Caco-2 (cell line): ENCODE results near the gene YBX1. TPM values are rescaled to one million over a fixed set of nuclear protein-coding genes. Genes with fewer than 3 reads are reported as not detected.
"Not testable (repeated sequence)": the region's sequence is repeated elsewhere in the genome, so short reads cannot be mapped to it uniquely, and the experiment has no call there.

Experiments
- BruUV-seq: library from RNA; stranded (reverse); fragments of 400-500 nt; replicated peaks from 2 replicates; lab custom pipeline; 2021; lab: Mats Ljungman, UMichigan
- CTCF ChIA-PET: fragments of 300-600 bp; sonication (Branson Sonifier 250); formaldehyde crosslinking; loops from one replicate; lab custom pipeline; 2022; ENCODE audit warnings: antibody characterized with exemption; lab: Charles Lee
- POLR2A ChIA-PET: fragments of 300-600 bp; sonication (Branson Sonifier 250); formaldehyde crosslinking; loops from one replicate; lab custom pipeline; 2022; ENCODE audit warnings: antibody characterized with exemption; lab: Charles Lee
- DNase-seq, 2 experiments: peaks; one replicate each; pipeline versions ENCODE4 v3.0.0 to v3.0.0-alpha.2; 2020 to 2022
- H3K27me3 ChIP-seq: replicated peaks from 2 replicates; pipeline ENCODE4 v1.6.0; 2011; ENCODE audit warnings: low read length; ENCODE audit not compliant: control insufficient read depth, insufficient read depth
- H3K36me3 ChIP-seq: 2 replicates; pipeline ENCODE4 v1.5.1; 2011; ENCODE audit warnings: low read length; ENCODE audit not compliant: control insufficient read depth, insufficient read depth
- H3K4me1 ChIP-seq: fragments of 250-450 bp; sonication (Bioruptor Pico); 2 replicates; pipeline ENCODE4 v1.5.1; 2020; ENCODE audit warnings: mild to moderate bottlenecking
- H3K4me3 ChIP-seq: 2 replicates; pipeline ENCODE4 v1.5.1; 2011; ENCODE audit warnings: low read depth, mild to moderate bottlenecking, control low read depth, low read length
- H3K9me3 ChIP-seq: fragments of 250-450 bp; sonication (Bioruptor Pico); 2 replicates; pipeline ENCODE4 v1.5.1; 2020; ENCODE audit warnings: mild to moderate bottlenecking, moderate library complexity
- H3K27ac Mint-ChIP-seq: one replicate; pipeline ENCODE4 v1.8.0; 2022; ENCODE audit warnings: mixed read lengths; ENCODE audit not compliant: unreplicated experiment
- H3K27me3 Mint-ChIP-seq: one replicate; pipeline ENCODE4 v1.8.0; 2022; ENCODE audit warnings: mixed read lengths; ENCODE audit not compliant: insufficient read depth, unreplicated experiment
- H3K36me3 Mint-ChIP-seq: one replicate; pipeline ENCODE4 v1.8.0; 2022; ENCODE audit warnings: mild to moderate bottlenecking, mixed read lengths; ENCODE audit not compliant: insufficient read depth, unreplicated experiment
- H3K4me1 Mint-ChIP-seq: one replicate; pipeline ENCODE4 v1.8.0; 2022; ENCODE audit warnings: low read depth, mixed read lengths; ENCODE audit not compliant: unreplicated experiment
- H3K4me3 Mint-ChIP-seq: one replicate; pipeline ENCODE4 v1.8.0; 2022; ENCODE audit warnings: mild to moderate bottlenecking, moderate library complexity, mixed read lengths; ENCODE audit not compliant: unreplicated experiment
- H3K9me3 Mint-ChIP-seq: one replicate; pipeline ENCODE4 v1.8.0; 2022; ENCODE audit warnings: mixed read lengths; ENCODE audit not compliant: unreplicated experiment
- CTCF ChIP-seq, 2 experiments: fragments of 200-600 bp in 1 of 2; IDR thresholded peaks; 1 replicate in 1 of 2; 2 replicates in 1 of 2; pipeline versions ENCODE4 v1.5.1 to v1.8.0; 2011 to 2022; ENCODE audit warnings: antibody characterized with exemption in 1 of 2, control low read depth in 1 of 2, inconsistent platforms in 1 of 2, low read depth in 1 of 2, low read length in 1 of 2, mild to moderate bottlenecking in 1 of 2, moderate library complexity in 1 of 2; ENCODE audit not compliant: insufficient read depth in 1 of 2, severe bottlenecking in 1 of 2, unreplicated experiment in 1 of 2
- intact Hi-C: fragments of 100-400 bp; cut with micrococcal nuclease; formaldehyde crosslinking; loops from one replicate; pipeline ENCODE4 v1.10.0; 2022; ENCODE audit not compliant: unreplicated experiment
- total RNA-seq: library from RNA; stranded (reverse); gene quantifications from 2 replicates; pipeline ENCODE4 v1.2.3, GENCODE V29; 2022

The YBX1 gene
- total RNA-seq, 1 experiment from 2014 or later, result 567 TPM

DNA sequence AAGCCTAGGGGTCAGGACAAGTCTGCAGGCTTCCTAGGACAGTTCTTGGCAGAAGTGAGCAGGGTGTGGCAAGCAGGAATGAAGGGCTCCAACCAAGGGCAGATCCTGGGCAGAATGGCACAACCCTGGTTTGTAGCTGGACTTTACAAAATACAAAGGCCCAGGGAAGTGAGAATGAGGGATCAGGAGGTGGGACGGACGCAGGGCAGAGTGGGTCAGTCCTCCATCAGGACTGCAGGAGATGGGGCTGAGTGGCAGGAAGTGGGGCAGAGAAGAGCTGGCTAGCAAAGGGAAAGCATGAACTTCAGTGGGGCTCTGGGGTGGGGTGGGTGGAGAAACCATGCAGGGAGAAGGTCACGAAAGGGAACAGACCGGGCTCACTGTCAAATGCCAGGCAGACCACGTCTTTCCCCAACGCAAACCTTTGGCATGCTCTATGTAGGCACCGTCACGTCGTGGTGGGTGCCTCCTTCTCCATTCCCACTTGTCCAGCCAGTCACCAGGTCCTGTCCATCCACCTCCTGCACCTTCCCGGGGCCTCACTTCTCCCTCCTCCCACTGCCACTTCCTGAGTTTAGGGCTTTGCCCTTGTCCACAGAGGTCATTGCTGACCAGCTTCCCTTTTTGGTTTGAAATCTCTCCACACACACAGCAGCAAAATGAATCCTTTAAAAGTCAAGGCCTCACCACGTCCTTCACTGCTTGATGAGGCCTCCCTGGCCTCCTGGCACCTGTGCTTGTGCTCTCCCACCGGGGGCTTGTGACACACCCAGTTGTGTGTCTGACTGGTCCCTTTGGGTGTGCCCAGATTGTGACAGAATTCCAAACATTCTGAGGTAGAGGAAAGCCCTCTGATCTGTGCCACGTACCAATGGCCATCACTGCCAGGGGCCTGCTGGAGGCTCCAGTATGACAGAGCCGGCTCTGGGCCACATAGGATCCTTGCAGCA lies 66.5 kb downstream of the YBX1 start:
- no peaks in the 10 kb centered on the region for H3K27me3 ChIP-seq
- no peaks in the 10 kb centered on the region for H3K9me3 ChIP-seq
- ChIA-PET POLR2A (no interaction called here), CTCF (no interaction called here)
- intact Hi-C loops, result no loop called here
- peak in 1 of 2 experiments; percentile 19 for DNase-seq
- BruUV-seq, result no TSS peak
- Mint-ChIP-seq H3K9me3 (peaks cover 10% of the 10 kb centered on the region), H3K4me1 (peaks cover 3% of the 10 kb centered on the region), H3K4me3 (no peak overlapping the region), H3K36me3 (peaks cover 14% of the 10 kb centered on the region), H3K27ac (no peak overlapping the region), H3K27me3 (no peaks in the 10 kb centered on the region)
- TF ChIP-seq CTCF (IDR thresholded peaks at IDR 0.05; ENCODE audit: insufficient read depth in 1 of 2, low read depth in 1 of 2, low read length in 1 of 2, severe bottlenecking in 1 of 2, unreplicated experiment in 1 of 2), result no peak
- H3K4me3 ChIP-seq, result no peak overlapping the region
- no peaks in the 10 kb centered on the region for H3K4me1 ChIP-seq
- no peaks in the 10 kb centered on the region for H3K36me3 ChIP-seq

DNA sequence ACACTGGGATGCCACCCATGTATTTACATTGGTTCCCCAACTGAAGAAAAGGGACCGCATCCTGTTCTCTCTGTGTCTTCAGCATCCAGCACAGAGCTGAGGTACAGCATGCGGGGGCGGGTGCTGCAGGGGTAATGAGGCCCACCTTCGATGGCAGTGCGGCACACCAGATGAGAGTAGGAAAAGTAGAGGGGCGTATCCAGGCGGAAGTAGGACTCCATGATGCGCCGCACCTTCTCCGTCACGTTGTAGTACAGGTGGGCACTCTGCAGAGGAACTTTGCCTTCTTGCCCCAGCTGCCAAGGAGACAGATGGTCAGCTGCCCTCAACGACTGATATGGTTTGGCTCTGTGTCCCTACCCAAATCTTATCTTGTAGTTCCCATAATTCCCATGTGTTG lies 67.8 kb downstream of the YBX1 start:
- no peak for DNase-seq
- Histone ChIP-seq H3K9me3 (no peaks in the 10 kb centered on the region), H3K36me3 (no peaks in the 10 kb centered on the region), H3K4me3 (no peak overlapping the region), H3K4me1 (no peaks in the 10 kb centered on the region), H3K27me3 (no peaks in the 10 kb centered on the region)
- TF ChIP-seq CTCF (IDR thresholded peaks at IDR 0.05; ENCODE audit: insufficient read depth in 1 of 2, low read depth in 1 of 2, low read length in 1 of 2, severe bottlenecking in 1 of 2, unreplicated experiment in 1 of 2), result no peak
- no peak overlapping the region for H3K27ac Mint-ChIP-seq
- CTCF ChIA-PET, result no interaction called here
- POLR2A ChIA-PET, result no interaction called here
- intact Hi-C loops, result no loop called here
- H3K4me1 Mint-ChIP-seq, result no peaks in the 10 kb centered on the region
- no TSS peak for BruUV-seq
- peaks cover 21% of the 10 kb centered on the region for H3K36me3 Mint-ChIP-seq
- no peaks in the 10 kb centered on the region for H3K27me3 Mint-ChIP-seq
- peaks cover 10% of the 10 kb centered on the region for H3K9me3 Mint-ChIP-seq
- H3K4me3 Mint-ChIP-seq, result no peak overlapping the region

DNA sequence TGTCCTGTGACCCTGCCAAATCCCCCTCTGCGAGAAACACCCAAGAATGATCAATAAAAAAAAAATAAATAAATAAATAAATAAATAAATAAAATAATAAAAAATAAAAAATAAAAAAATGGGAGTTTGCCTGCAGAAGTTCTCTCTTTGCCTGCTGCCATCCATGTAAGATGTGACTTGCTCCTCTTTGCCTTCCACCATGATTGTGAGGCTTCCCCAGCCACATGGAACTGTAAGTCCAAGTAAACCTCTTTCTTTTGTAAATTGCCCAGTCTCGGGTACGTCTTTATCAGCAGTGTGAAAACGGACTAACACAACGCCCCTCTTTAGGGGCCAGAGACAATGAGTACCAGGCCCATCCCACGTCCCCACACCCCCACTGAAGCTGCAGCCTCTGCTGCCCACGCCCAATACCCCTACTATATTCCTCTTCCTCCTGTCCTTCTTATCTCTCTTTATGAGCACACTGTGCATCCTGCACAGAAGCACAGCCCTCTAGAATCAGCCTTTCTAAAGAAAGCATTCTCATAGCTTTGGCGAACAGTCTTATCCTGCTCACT lies 69.4 kb downstream of the YBX1 start:
- CTCF ChIA-PET, intact Hi-C loops: not testable (repeated sequence)
- peaks cover 21% of the 10 kb centered on the region for H3K36me3 Mint-ChIP-seq

More for the DNA sequence above, 69.4 kb downstream of the YBX1 start:
- H3K4me1 Mint-ChIP-seq, BruUV-seq, H3K27me3 ChIP-seq, H3K4me3 Mint-ChIP-seq, H3K27ac Mint-ChIP-seq, H3K9me3 Mint-ChIP-seq, H3K27me3 Mint-ChIP-seq, H3K36me3 ChIP-seq, H3K4me1 ChIP-seq, H3K9me3 ChIP-seq, H3K4me3 ChIP-seq, DNase-seq, POLR2A ChIA-PET: not testable (repeated sequence)
